Caco-2 (cell line): ENCODE measurements around the gene FHOD3. TPM values are rescaled to one million over a fixed set of nuclear protein-coding genes. Genes with fewer than 3 reads are reported as not detected.

Experiments
- BruUV-seq: library from RNA; stranded (reverse); fragments of 400-500 nt; replicated peaks from 2 replicates; lab custom pipeline; 2021; lab: Mats Ljungman, UMichigan
- CTCF ChIA-PET: fragments of 300-600 bp; sonication (Branson Sonifier 250); formaldehyde crosslinking; loops from one replicate; lab custom pipeline; 2022; ENCODE audit warnings: antibody characterized with exemption; lab: Charles Lee
- POLR2A ChIA-PET: fragments of 300-600 bp; sonication (Branson Sonifier 250); formaldehyde crosslinking; loops from one replicate; lab custom pipeline; 2022; ENCODE audit warnings: antibody characterized with exemption; lab: Charles Lee
- DNase-seq, 2 experiments: peaks; one replicate each; pipeline versions ENCODE4 v3.0.0 to v3.0.0-alpha.2; 2020 to 2022
- H3K27me3 ChIP-seq: replicated peaks from 2 replicates; pipeline ENCODE4 v1.6.0; 2011; ENCODE audit warnings: low read length; ENCODE audit not compliant: control insufficient read depth, insufficient read depth
- H3K36me3 ChIP-seq: 2 replicates; pipeline ENCODE4 v1.5.1; 2011; ENCODE audit warnings: low read length; ENCODE audit not compliant: control insufficient read depth, insufficient read depth
- H3K4me1 ChIP-seq: fragments of 250-450 bp; sonication (Bioruptor Pico); 2 replicates; pipeline ENCODE4 v1.5.1; 2020; ENCODE audit warnings: mild to moderate bottlenecking
- H3K4me3 ChIP-seq: 2 replicates; pipeline ENCODE4 v1.5.1; 2011; ENCODE audit warnings: low read depth, mild to moderate bottlenecking, control low read depth, low read length
- H3K9me3 ChIP-seq: fragments of 250-450 bp; sonication (Bioruptor Pico); 2 replicates; pipeline ENCODE4 v1.5.1; 2020; ENCODE audit warnings: mild to moderate bottlenecking, moderate library complexity
- H3K27ac Mint-ChIP-seq: one replicate; pipeline ENCODE4 v1.8.0; 2022; ENCODE audit warnings: mixed read lengths; ENCODE audit not compliant: unreplicated experiment
- H3K27me3 Mint-ChIP-seq: one replicate; pipeline ENCODE4 v1.8.0; 2022; ENCODE audit warnings: mixed read lengths; ENCODE audit not compliant: insufficient read depth, unreplicated experiment
- H3K36me3 Mint-ChIP-seq: one replicate; pipeline ENCODE4 v1.8.0; 2022; ENCODE audit warnings: mild to moderate bottlenecking, mixed read lengths; ENCODE audit not compliant: insufficient read depth, unreplicated experiment
- H3K4me1 Mint-ChIP-seq: one replicate; pipeline ENCODE4 v1.8.0; 2022; ENCODE audit warnings: low read depth, mixed read lengths; ENCODE audit not compliant: unreplicated experiment
- H3K4me3 Mint-ChIP-seq: one replicate; pipeline ENCODE4 v1.8.0; 2022; ENCODE audit warnings: mild to moderate bottlenecking, moderate library complexity, mixed read lengths; ENCODE audit not compliant: unreplicated experiment
- H3K9me3 Mint-ChIP-seq: one replicate; pipeline ENCODE4 v1.8.0; 2022; ENCODE audit warnings: mixed read lengths; ENCODE audit not compliant: unreplicated experiment
- CTCF ChIP-seq, 2 experiments: fragments of 200-600 bp in 1 of 2; IDR thresholded peaks; 1 replicate in 1 of 2; 2 replicates in 1 of 2; pipeline versions ENCODE4 v1.5.1 to v1.8.0; 2011 to 2022; ENCODE audit warnings: antibody characterized with exemption in 1 of 2, control low read depth in 1 of 2, inconsistent platforms in 1 of 2, low read depth in 1 of 2, low read length in 1 of 2, mild to moderate bottlenecking in 1 of 2, moderate library complexity in 1 of 2; ENCODE audit not compliant: insufficient read depth in 1 of 2, severe bottlenecking in 1 of 2, unreplicated experiment in 1 of 2
- intact Hi-C: fragments of 100-400 bp; cut with micrococcal nuclease; formaldehyde crosslinking; loops from one replicate; pipeline ENCODE4 v1.10.0; 2022; ENCODE audit not compliant: unreplicated experiment
- total RNA-seq: library from RNA; stranded (reverse); gene quantifications from 2 replicates; pipeline ENCODE4 v1.2.3, GENCODE V29; 2022

The FHOD3 gene
- total RNA-seq, 1 experiment from 2014 or later: not detected

- Histone ChIP-seq H3K9me3 (no peaks in the 10 kb centered on the region), H3K36me3 (no peaks in the 10 kb centered on the region), H3K4me1 (no peaks in the 10 kb centered on the region), H3K27me3 (no peaks in the 10 kb centered on the region), H3K4me3 (no peak overlapping the region)
- ChIA-PET CTCF (no interaction called here), POLR2A (no interaction called here)
- H3K27ac Mint-ChIP-seq: no peak overlapping the region
- no peak for DNase-seq
- no peaks in the 10 kb centered on the region for H3K27me3 Mint-ChIP-seq
- no peaks in the 10 kb centered on the region for H3K36me3 Mint-ChIP-seq
- TF ChIP-seq CTCF (IDR thresholded peaks at IDR 0.05; ENCODE audit: insufficient read depth in 1 of 2, low read depth in 1 of 2, low read length in 1 of 2, severe bottlenecking in 1 of 2, unreplicated experiment in 1 of 2): no peak
- no peaks in the 10 kb centered on the region for H3K4me1 Mint-ChIP-seq
- no peak overlapping the region for H3K4me3 Mint-ChIP-seq
- intact Hi-C loops: no loop called here
- no peaks in the 10 kb centered on the region for H3K9me3 Mint-ChIP-seq
- BruUV-seq: no TSS peak
Observed at GRCh38 chr18:36817039-36817438, 519.5 kb downstream of the FHOD3 start.

GRCh38 chr18:36818652-36819051, 521.1 kb downstream of the FHOD3 start:
- Mint-ChIP-seq H3K27ac (no peak overlapping the region), H3K36me3 (no peaks in the 10 kb centered on the region), H3K4me3 (no peak overlapping the region), H3K27me3 (no peaks in the 10 kb centered on the region), H3K4me1 (no peaks in the 10 kb centered on the region), H3K9me3 (no peaks in the 10 kb centered on the region)
- no peaks in the 10 kb centered on the region for H3K27me3 ChIP-seq
- ChIA-PET POLR2A (no interaction called here), CTCF (no interaction called here)
- no peak for TF ChIP-seq CTCF (IDR thresholded peaks at IDR 0.05; ENCODE audit: insufficient read depth in 1 of 2, low read depth in 1 of 2, low read length in 1 of 2, severe bottlenecking in 1 of 2, unreplicated experiment in 1 of 2)
- no TSS peak for BruUV-seq
- DNase-seq: no peak
- no peak overlapping the region for H3K4me3 ChIP-seq
- H3K36me3 ChIP-seq: no peaks in the 10 kb centered on the region
- no peaks in the 10 kb centered on the region for H3K9me3 ChIP-seq
- H3K4me1 ChIP-seq: no peaks in the 10 kb centered on the region
- intact Hi-C loops: no loop called here

- no peaks in the 10 kb centered on the region for H3K9me3 Mint-ChIP-seq
- Histone ChIP-seq H3K4me1 (no peaks in the 10 kb centered on the region), H3K9me3 (no peaks in the 10 kb centered on the region), H3K4me3 (no peak overlapping the region), H3K27me3 (no peaks in the 10 kb centered on the region), H3K36me3 (no peaks in the 10 kb centered on the region)
- no peak overlapping the region for H3K27ac Mint-ChIP-seq
- TF ChIP-seq CTCF (IDR thresholded peaks at IDR 0.05; ENCODE audit: insufficient read depth in 1 of 2, low read depth in 1 of 2, low read length in 1 of 2, severe bottlenecking in 1 of 2, unreplicated experiment in 1 of 2): no peak
- DNase-seq: no peak
- no peaks in the 10 kb centered on the region for H3K36me3 Mint-ChIP-seq
- intact Hi-C loops: no loop called here
- POLR2A ChIA-PET: no interaction called here
- no peak overlapping the region for H3K4me3 Mint-ChIP-seq
- H3K4me1 Mint-ChIP-seq: no peaks in the 10 kb centered on the region
- H3K27me3 Mint-ChIP-seq: no peaks in the 10 kb centered on the region
- CTCF ChIA-PET: no interaction called here
- no TSS peak for BruUV-seq
Observed at GRCh38 chr18:36819621-36820020, 522.1 kb downstream of the FHOD3 start.
